Measurements from ENCODE around the gene CAPNS2. TPM values are rescaled to one million over a fixed set of nuclear protein-coding genes. Genes with fewer than 3 reads are reported as not detected.

The CAPNS2 gene
- total and polyA plus RNA-seq, 2 of the 8 experiments (the other 6 are each of a cell fraction or from before 2014, with no cell fraction given) = not detected

GRCh38 chr16:55527885-55528284, 38.6 kb upstream of the CAPNS2 start (continued):
- TF ChIP-seq CHD7 (IDR thresholded peaks at IDR 0.05; ENCODE audit: insufficient replicate concordance, low read length) (no peak), SIN3A (conservative IDR thresholded peaks at IDR 0.05 in 1 of 2, IDR thresholded peaks at IDR 0.05 in 1 of 2; ENCODE audit: low read depth in 1 of 2, low read length in 2 of 2) (no peak), CBX5 (IDR thresholded peaks at IDR 0.05; ENCODE audit: low read depth, low read length) (no peak)
